Measurements from ENCODE around the gene CD47. TPM values are rescaled to one million over a fixed set of nuclear protein-coding genes. Genes with fewer than 3 reads are reported as not detected.

CD47 gene
- polyA plus RNA-seq, 1 experiment = 13.4 TPM

DNA sequence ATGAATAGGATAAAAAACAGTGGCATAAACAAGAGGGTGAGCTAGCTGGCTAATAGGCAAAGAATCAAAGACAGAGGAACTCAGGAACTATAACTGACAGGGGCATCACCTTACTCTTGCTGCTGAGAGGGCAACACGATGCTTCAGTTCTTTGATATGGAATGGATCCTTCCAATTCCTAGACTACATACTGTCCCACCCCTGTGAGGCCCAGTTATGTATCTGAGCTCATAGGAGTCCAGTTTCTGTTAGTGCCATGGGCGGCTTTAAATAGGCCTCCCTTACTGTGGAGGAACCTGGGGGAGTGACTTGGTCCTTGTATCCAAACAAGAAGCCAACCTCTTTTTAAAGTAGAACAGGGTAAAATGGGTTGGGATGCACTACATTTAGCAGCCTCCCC lies 37.3 kb downstream of the CD47 start:
- H3K4me3 ChIP-seq (ENCODE audit: low read depth, low read length) = no peak overlapping the region
- H3K36me3 ChIP-seq (ENCODE audit: control insufficient read depth, insufficient read depth, low read length) = peaks cover 4% of the 10 kb centered on the region; the same call in 1 of the 2 replicates
- no peaks in the 10 kb centered on the region for H3K27me3 ChIP-seq (ENCODE audit: control insufficient read depth, insufficient read depth, low read length)
- ChIA-PET POLR2A (interaction anchor here (0.5 kb wide), 1 partner anchor 34 kb away, joined by 3 read pairs; no protein-coding TSS in a partner anchor), CTCF (interaction anchor here (0.6 to 1.3 kb wide), 2 partner anchors 15 to 392 kb away, joined by 3 to 5 read pairs; no protein-coding TSS in a partner anchor)
- no peak for DNase-seq (ENCODE audit: low read depth)
- TF ChIP-seq, protein P1, sequence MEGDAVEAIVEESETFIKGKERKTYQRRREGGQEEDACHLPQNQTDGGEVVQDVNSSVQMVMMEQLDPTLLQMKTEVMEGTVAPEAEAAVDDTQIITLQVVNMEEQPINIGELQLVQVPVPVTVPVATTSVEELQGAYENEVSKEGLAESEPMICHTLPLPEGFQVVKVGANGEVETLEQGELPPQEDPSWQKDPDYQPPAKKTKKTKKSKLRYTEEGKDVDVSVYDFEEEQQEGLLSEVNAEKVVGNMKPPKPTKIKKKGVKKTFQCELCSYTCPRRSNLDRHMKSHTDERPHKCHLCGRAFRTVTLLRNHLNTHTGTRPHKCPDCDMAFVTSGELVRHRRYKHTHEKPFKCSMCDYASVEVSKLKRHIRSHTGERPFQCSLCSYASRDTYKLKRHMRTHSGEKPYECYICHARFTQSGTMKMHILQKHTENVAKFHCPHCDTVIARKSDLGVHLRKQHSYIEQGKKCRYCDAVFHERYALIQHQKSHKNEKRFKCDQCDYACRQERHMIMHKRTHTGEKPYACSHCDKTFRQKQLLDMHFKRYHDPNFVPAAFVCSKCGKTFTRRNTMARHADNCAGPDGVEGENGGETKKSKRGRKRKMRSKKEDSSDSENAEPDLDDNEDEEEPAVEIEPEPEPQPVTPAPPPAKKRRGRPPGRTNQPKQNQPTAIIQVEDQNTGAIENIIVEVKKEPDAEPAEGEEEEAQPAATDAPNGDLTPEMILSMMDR (IDR thresholded peaks at IDR 0.05; ENCODE audit: insufficient read depth, low read depth, low read length) = no peak

DNA sequence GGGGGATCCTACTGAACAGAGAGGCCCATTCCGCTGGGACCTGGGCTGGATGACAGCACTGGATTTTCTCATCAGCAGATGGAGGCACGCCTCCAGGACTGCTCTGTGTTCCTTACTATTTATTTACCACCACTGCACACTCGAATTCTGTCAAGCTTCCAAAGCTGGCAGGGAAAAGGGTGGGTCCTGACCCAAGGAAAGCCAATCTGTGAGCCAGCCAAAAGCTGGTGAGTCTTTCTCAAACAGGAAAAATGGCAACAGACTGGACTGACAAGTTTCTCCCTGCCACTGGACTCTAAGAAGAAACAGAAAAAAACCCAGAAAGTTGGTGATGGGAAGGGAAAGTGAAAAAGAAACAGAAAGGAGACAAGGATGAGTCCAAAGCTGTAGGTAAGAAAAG lies 37.8 kb downstream of the CD47 start:
- peaks cover 2% of the 10 kb centered on the region; the same call in 1 of the 2 replicates for H3K36me3 ChIP-seq (ENCODE audit: control insufficient read depth, insufficient read depth, low read length)
- TF ChIP-seq, protein P1 (IDR thresholded peaks at IDR 0.05; ENCODE audit: insufficient read depth, low read depth, low read length) = no peak
- no peak for DNase-seq (ENCODE audit: low read depth)
- ChIA-PET POLR2A (no interaction called here), CTCF (interaction anchor here (0.6 to 1.3 kb wide), 2 partner anchors 15 to 392 kb away, joined by 3 to 5 read pairs; no protein-coding TSS in a partner anchor)
- no peaks in the 10 kb centered on the region for H3K27me3 ChIP-seq (ENCODE audit: control insufficient read depth, insufficient read depth, low read length)
- H3K4me3 ChIP-seq (ENCODE audit: low read depth, low read length) = no peak overlapping the region

- H3K36me3 ChIP-seq (ENCODE audit: control insufficient read depth, insufficient read depth, low read length) = peaks cover 3% of the 10 kb centered on the region; the same call in 1 of the 2 replicates
- no peak overlapping the region for H3K4me3 ChIP-seq (ENCODE audit: low read depth, low read length)
- ChIA-PET POLR2A (no interaction called here), CTCF (interaction anchor here (0.5 kb wide), 1 partner anchor 8 kb away, joined by 4 read pairs; no protein-coding TSS in a partner anchor)
- TF ChIP-seq, protein P1 (IDR thresholded peaks at IDR 0.05; ENCODE audit: insufficient read depth, low read depth, low read length) = no peak
- no peaks in the 10 kb centered on the region for H3K27me3 ChIP-seq (ENCODE audit: control insufficient read depth, insufficient read depth, low read length)
- no peak for DNase-seq (ENCODE audit: low read depth)
Observed at GRCh38 chr3:108051005-108051404, 39.8 kb downstream of the CD47 start.

DNA sequence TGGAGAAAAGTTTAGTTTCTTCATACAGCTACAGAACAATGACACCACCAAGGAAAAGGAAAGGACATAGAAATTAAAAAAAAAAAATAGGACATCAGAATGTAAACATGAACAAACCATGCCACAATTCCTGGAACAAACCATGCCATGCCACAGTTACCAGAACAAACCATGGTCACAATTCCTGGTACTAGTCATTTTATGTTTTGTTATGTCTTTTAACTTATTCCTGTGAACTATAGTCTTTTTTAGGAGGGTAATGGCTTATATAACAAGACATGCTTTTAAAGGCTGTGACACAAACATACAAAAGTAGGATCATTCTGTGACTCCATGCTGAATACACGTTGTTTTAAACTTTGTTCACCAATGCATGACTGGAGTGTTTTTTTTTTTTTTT lies 42.8 kb downstream of the CD47 start:
- no peak for DNase-seq (ENCODE audit: low read depth)
- Histone ChIP-seq H3K36me3 (ENCODE audit: control insufficient read depth, insufficient read depth, low read length) (peaks cover 1% of the 10 kb centered on the region; the same call in 1 of the 2 replicates), H3K27me3 (ENCODE audit: control insufficient read depth, insufficient read depth, low read length) (no peaks in the 10 kb centered on the region), H3K4me3 (ENCODE audit: low read depth, low read length) (no peak overlapping the region)
- CTCF ChIA-PET = no interaction called here
- TF ChIP-seq, protein P1 (IDR thresholded peaks at IDR 0.05; ENCODE audit: insufficient read depth, low read depth, low read length) = no peak
- POLR2A ChIA-PET = no interaction called here

DNA sequence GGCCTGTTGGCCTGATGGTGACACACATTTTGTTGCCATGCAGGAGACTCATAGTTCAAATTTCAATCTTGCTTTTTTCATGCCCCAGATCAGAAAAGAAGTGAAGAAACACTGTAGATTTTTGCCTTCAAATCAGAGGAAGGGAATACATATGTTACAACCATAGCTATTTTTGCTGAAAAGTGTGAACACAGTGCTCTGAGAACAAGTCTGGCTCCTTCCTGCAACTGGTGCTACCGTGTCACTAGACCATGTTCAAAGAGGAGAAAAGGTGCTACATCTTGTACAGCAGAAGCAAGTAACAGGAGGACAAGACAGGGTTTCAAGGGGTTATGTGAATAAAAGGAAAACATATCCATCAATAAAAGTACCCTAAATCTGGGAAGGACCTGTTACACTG lies 44.6 kb downstream of the CD47 start:
- CTCF ChIA-PET = no interaction called here
- Histone ChIP-seq H3K36me3 (ENCODE audit: control insufficient read depth, insufficient read depth, low read length) (peaks cover 1% of the 10 kb centered on the region; the same call in 1 of the 2 replicates), H3K27me3 (ENCODE audit: control insufficient read depth, insufficient read depth, low read length) (no peaks in the 10 kb centered on the region), H3K4me3 (ENCODE audit: low read depth, low read length) (no peak overlapping the region)
- POLR2A ChIA-PET = no interaction called here
- TF ChIP-seq, protein P1 (IDR thresholded peaks at IDR 0.05; ENCODE audit: insufficient read depth, low read depth, low read length) = no peak
- no peak for DNase-seq (ENCODE audit: low read depth)

Data from BJ (cell line).